ENCODE results near the gene MRPL40.

MRPL40 gene

GRCh38 chr22:19432133-19432851, at the start of gene MRPL40:
Gene MRPL40 (plus strand): TSS chr22:19432545. CDS start chr22:19432555, 10 bp downstream.
- DNase-seq = peak; percentile 22

- DNase-seq = no peak
Measured at GRCh38 chr22:19383292-19383691, 49.1 kb upstream of the MRPL40 start.

GRCh38 chr22:19385221-19385906, 47.0 kb upstream of the MRPL40 start:
- DNase-seq = no peak

- DNase-seq = no peak
Measured at GRCh38 chr22:19386248-19386647, 46.1 kb upstream of the MRPL40 start.

- DNase-seq = no peak
Measured at GRCh38 chr22:19387038-19387437, 45.3 kb upstream of the MRPL40 start.

- DNase-seq = no peak
Measured at GRCh38 chr22:19387575-19387974, 44.8 kb upstream of the MRPL40 start.

- DNase-seq = no peak
Measured at GRCh38 chr22:19393704-19394103, 38.6 kb upstream of the MRPL40 start.

- DNase-seq = no peak
Measured at GRCh38 chr22:19394274-19395050, 37.9 kb upstream of the MRPL40 start.

GRCh38 chr22:19395276-19395675, 37.1 kb upstream of the MRPL40 start:
- DNase-seq = no peak

GRCh38 chr22:19396561-19396933, 35.8 kb upstream of the MRPL40 start:
- DNase-seq = no peak

GRCh38 chr22:19396934-19397733, 35.2 kb upstream of the MRPL40 start:
- no peak for DNase-seq

- no peak for DNase-seq
Measured at GRCh38 chr22:19397734-19398104, 34.6 kb upstream of the MRPL40 start.

GRCh38 chr22:19398206-19398605, 34.1 kb upstream of the MRPL40 start:
- no peak for DNase-seq

- no peak for DNase-seq
Measured at GRCh38 chr22:19398652-19399051, 33.7 kb upstream of the MRPL40 start.

- DNase-seq = no peak
Measured at GRCh38 chr22:19400881-19401280, 31.5 kb upstream of the MRPL40 start.

- DNase-seq = no peak
Measured at GRCh38 chr22:19401483-19401882, 30.9 kb upstream of the MRPL40 start.

GRCh38 chr22:19402642-19403191, 29.6 kb upstream of the MRPL40 start:
- no peak for DNase-seq

GRCh38 chr22:19404676-19405075, 27.7 kb upstream of the MRPL40 start:
- no peak for DNase-seq

- DNase-seq = no peak
Measured at GRCh38 chr22:19405133-19405532, 27.2 kb upstream of the MRPL40 start.

- no peak for DNase-seq
Measured at GRCh38 chr22:19405652-19406051, 26.7 kb upstream of the MRPL40 start.

GRCh38 chr22:19406281-19406811, 26.0 kb upstream of the MRPL40 start:
- no peak for DNase-seq

GRCh38 chr22:19406846-19407245, 25.5 kb upstream of the MRPL40 start:
- no peak for DNase-seq

All from NCI-H1417 treated with DMSO at 0.1 percent for 48 hours (cell line).